A673 (cell line): ENCODE data around the gene TBC1D5. TPM values are rescaled to one million over a fixed set of nuclear protein-coding genes. Genes with fewer than 3 reads are reported as not detected.

Source experiments
- BruUV-seq: library from RNA; stranded (reverse); fragments of 400-500 nt; replicated peaks from 2 replicates; lab custom pipeline; 2021; lab: Mats Ljungman, UMichigan
- CTCF ChIA-PET: fragments of 300-600 bp; sonication (Branson Sonifier 250); formaldehyde crosslinking; loops from one replicate; lab custom pipeline; 2022; ENCODE audit warnings: antibody characterized with exemption; lab: Charles Lee
- POLR2A ChIA-PET: fragments of 300-600 bp; sonication (Branson Sonifier 250); formaldehyde crosslinking; loops from one replicate; lab custom pipeline; 2022; ENCODE audit warnings: antibody characterized with exemption; ENCODE audit not compliant: low non-redundant PET; lab: Charles Lee
- DNase-seq: peaks from one replicate; pipeline ENCODE4 v3.0.0-alpha.2; 2015; ENCODE audit warnings: low spot score
- H3K27ac ChIP-seq: fragments of 200-600 bp; sonication (generic); 2 replicates; pipeline ENCODE4 v1.5.1; 2016; ENCODE audit warnings: mixed run types, low read depth, mild to moderate bottlenecking, mixed read lengths, antibody characterized with exemption, low read length; ENCODE audit not compliant: poor library complexity, severe bottlenecking
- H3K27me3 ChIP-seq: fragments of 200-600 bp; sonication (generic); replicated peaks from 2 replicates; pipeline ENCODE4 v1.6.1; 2017; ENCODE audit warnings: mixed run types, low read depth, mild to moderate bottlenecking, mixed read lengths, antibody characterized with exemption, low read length; ENCODE audit not compliant: insufficient read depth, poor library complexity
- H3K36me3 ChIP-seq: fragments of 200-600 bp; sonication (generic); 2 replicates; pipeline ENCODE4 v1.6.1; 2016; ENCODE audit warnings: mixed run types, mild to moderate bottlenecking, mixed read lengths, antibody characterized with exemption, low read length; ENCODE audit not compliant: insufficient read depth, poor library complexity, severe bottlenecking
- H3K4me1 ChIP-seq: fragments of 200-600 bp; sonication (generic); 2 replicates; pipeline ENCODE4 v1.6.1; 2017; ENCODE audit warnings: mixed run types, mild to moderate bottlenecking, mixed read lengths, antibody characterized with exemption, low read length; ENCODE audit not compliant: insufficient read depth, poor library complexity, severe bottlenecking
- H3K4me3 ChIP-seq: fragments of 200-600 bp; sonication (generic); 2 replicates; pipeline ENCODE4 v1.5.1; 2016; ENCODE audit warnings: low read depth, mixed run types, mild to moderate bottlenecking, mixed read lengths, low read length; ENCODE audit not compliant: poor library complexity, severe bottlenecking
- H3K9me3 ChIP-seq: fragments of 200-600 bp; sonication (generic); 2 replicates; pipeline ENCODE4 v1.6.1; 2016; ENCODE audit warnings: mixed run types, low read depth, mild to moderate bottlenecking, mixed read lengths, antibody characterized with exemption, low read length; ENCODE audit not compliant: poor library complexity, severe bottlenecking
- CTCF ChIP-seq: fragments of 300-800, 200-600 bp; sonication (generic); conservative IDR thresholded peaks from 2 replicates; pipeline ENCODE4 v1.5.1; 2017; ENCODE audit warnings: low read depth, mild to moderate bottlenecking, antibody characterized with exemption, low read length, moderate library complexity, mixed read lengths
- EZH2 ChIP-seq: fragments of 200-600 bp; sonication (generic); IDR thresholded peaks from 2 replicates; pipeline ENCODE4 v1.6.1; 2017; ENCODE audit warnings: borderline replicate concordance, low read depth, mild to moderate bottlenecking, mixed read lengths, antibody characterized with exemption, low read length; ENCODE audit not compliant: poor library complexity, severe bottlenecking
- intact Hi-C: fragments of 100-400 bp; cut with micrococcal nuclease; formaldehyde crosslinking; loops from one replicate; pipeline ENCODE4 v1.10.0; 2022; ENCODE audit not compliant: unreplicated experiment
- total RNA-seq: library from RNA; stranded (reverse); gene quantifications from 2 replicates; pipeline ENCODE4 v1.2.3, GENCODE V29; 2021

Gene TBC1D5
- total RNA-seq, 1 experiment from 2014 or later: 40.7 TPM

GRCh38 chr3:17765819-17766472 lies 23.5 kb upstream of the TBC1D5 start:
- TF ChIP-seq CTCF (no peak), EZH2 (no peak)
- H3K36me3 ChIP-seq: no peaks in the 10 kb centered on the region
- H3K4me3 ChIP-seq: no peak overlapping the region
- H3K27me3 ChIP-seq: no peaks in the 10 kb centered on the region
- ChIA-PET CTCF (no interaction called here), POLR2A (no interaction called here)
- intact Hi-C loops: no loop called here
- no TSS peak for BruUV-seq
- no peak overlapping the region for H3K27ac ChIP-seq
- DNase-seq: no peak
- H3K4me1 ChIP-seq: no peaks in the 10 kb centered on the region
- no peaks in the 10 kb centered on the region for H3K9me3 ChIP-seq

DNA sequence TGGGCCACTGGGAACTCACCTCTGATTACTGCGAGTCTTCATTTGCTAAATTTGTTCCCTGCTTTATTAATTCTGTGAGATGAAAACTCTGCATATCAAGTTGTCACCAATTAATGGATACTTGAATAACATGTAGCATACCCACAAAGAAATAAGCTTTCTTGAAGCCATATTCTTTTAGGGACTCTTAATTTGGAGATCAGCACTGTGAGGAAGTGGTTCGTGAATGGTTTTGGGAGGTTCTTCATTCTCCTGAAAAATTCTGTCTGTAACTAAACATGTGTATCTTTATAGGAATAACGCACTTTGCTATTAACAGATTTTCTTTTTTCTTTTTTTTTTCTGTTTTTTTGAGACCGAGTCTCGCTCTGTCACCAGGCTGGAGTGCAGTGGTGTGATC lies 19.1 kb upstream of the TBC1D5 start:
- POLR2A ChIA-PET: no interaction called here
- Histone ChIP-seq H3K4me1 (no peaks in the 10 kb centered on the region), H3K36me3 (no peaks in the 10 kb centered on the region), H3K27me3 (no peaks in the 10 kb centered on the region), H3K9me3 (no peaks in the 10 kb centered on the region), H3K4me3 (no peak overlapping the region), H3K27ac (no peak overlapping the region)
- no TSS peak for BruUV-seq
- CTCF ChIA-PET: no interaction called here
- intact Hi-C loops: no loop called here
- no peak for DNase-seq
- no peak for TF ChIP-seq CTCF
- no peak for TF ChIP-seq EZH2

DNA sequence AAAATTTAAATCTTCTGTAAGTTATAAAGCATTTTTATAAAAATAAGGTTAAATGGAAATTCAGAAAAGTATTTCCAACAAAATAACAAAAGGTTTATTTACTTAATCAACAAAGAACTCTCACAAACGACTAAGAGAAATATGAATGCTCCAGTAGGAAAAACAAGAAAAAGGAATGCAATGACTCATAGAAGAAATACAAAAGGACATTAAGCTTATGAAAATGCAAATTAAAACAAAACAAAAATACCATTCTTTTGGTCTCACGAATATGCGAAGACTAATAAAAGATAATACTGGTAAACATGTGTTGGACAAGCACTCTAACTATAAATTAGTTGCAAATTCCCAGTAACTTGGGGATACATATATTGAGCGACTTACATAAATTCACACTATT lies 17.5 kb upstream of the TBC1D5 start:
- no peaks in the 10 kb centered on the region for H3K9me3 ChIP-seq
- BruUV-seq: no TSS peak
- intact Hi-C loops: no loop called here
- ChIA-PET POLR2A (no interaction called here), CTCF (no interaction called here)
- TF ChIP-seq EZH2 (no peak), CTCF (no peak)
- no peaks in the 10 kb centered on the region for H3K4me1 ChIP-seq
- H3K4me3 ChIP-seq: no peak overlapping the region
- H3K36me3 ChIP-seq: no peaks in the 10 kb centered on the region
- DNase-seq: no peak
- H3K27ac ChIP-seq: no peak overlapping the region
- H3K27me3 ChIP-seq: no peaks in the 10 kb centered on the region
